H1 (cell line): ENCODE results near the gene TPT1. TPM values are rescaled to one million over a fixed set of nuclear protein-coding genes. Genes with fewer than 3 reads are reported as not detected.
A peak's percentile ranks its signal among the peaks of the same experiment; 100 is the strongest.

ENCODE experiments used
- CTCF ChIA-PET: fragments of 300-600 bp; sonication (Branson Sonifier 250); formaldehyde crosslinking; loops from one replicate; lab custom pipeline; 2021; ENCODE audit not compliant: partially characterized antibody; lab: Charles Lee
- POLR2A ChIA-PET: fragments of 300-600 bp; sonication (Branson Sonifier 250); formaldehyde crosslinking; loops from one replicate; lab custom pipeline; 2021; ENCODE audit warnings: inconsistent platforms; ENCODE audit not compliant: partially characterized antibody; lab: Charles Lee
- DNase-seq, 2 experiments: peaks; one replicate each; pipeline versions ENCODE4 v3.0.0 to v3.0.0-alpha.2; 2010 to 2022; ENCODE audit warnings: low spot score in 2 of 2, low read depth in 1 of 2, mixed read lengths in 1 of 2
- FAIRE-seq: peaks from 2 replicates; lab custom pipeline; 2011; peaks lifted over from hg19 to GRCh38; lab: Jason Lieb, UNC
- H2AFZ ChIP-seq: 2 replicates; pipeline ENCODE4 v1.8.1; 2012; ENCODE audit warnings: low read length, inconsistent platforms
- H2AK5ac ChIP-seq: 2 replicates; pipeline ENCODE4 v1.6.1; 2013; ENCODE audit warnings: low read depth, low read length
- H2BK120ac ChIP-seq: replicated peaks from 2 replicates; pipeline ENCODE3; 2013; ENCODE audit warnings: low read depth, low read length, inconsistent platforms
- H2BK12ac ChIP-seq: 2 replicates; pipeline ENCODE4 v1.6.1; 2013; ENCODE audit warnings: low read depth, low read length
- H2BK15ac ChIP-seq: 2 replicates; pipeline ENCODE4 v1.6.1; 2013; ENCODE audit warnings: low read length
- H2BK20ac ChIP-seq: 2 replicates; pipeline ENCODE4 v1.6.1; 2013; ENCODE audit warnings: low read length
- H2BK5ac ChIP-seq: 2 replicates; pipeline ENCODE4 v1.6.1; 2013; ENCODE audit warnings: low read depth, low read length
- H3K14ac ChIP-seq: 2 replicates; pipeline ENCODE4 v1.6.1; 2013; ENCODE audit warnings: inconsistent platforms; ENCODE audit not compliant: insufficient read length
- H3K18ac ChIP-seq: 2 replicates; pipeline ENCODE4 v1.6.1; 2013; ENCODE audit warnings: low read length; ENCODE audit errors: extremely low read depth
- H3K23ac ChIP-seq: 2 replicates; pipeline ENCODE4 v1.6.1; 2013; ENCODE audit warnings: inconsistent platforms; ENCODE audit not compliant: insufficient read length
- H3K23me2 ChIP-seq: 2 replicates; pipeline ENCODE4 v1.6.1; 2013; ENCODE audit warnings: low read depth, low read length
- H3K27ac ChIP-seq: 2 replicates; pipeline ENCODE4 v1.6.1; 2011; ENCODE audit warnings: low read depth, low read length, inconsistent platforms
- H3K27me3 ChIP-seq, 4 experiments: replicated peaks in 1 of 4; 1 replicate in 1 of 4; 2 replicates in 3 of 4; pipeline versions ENCODE4 v1.6.1 to v1.8.1; 2011 to 2013; ENCODE audit warnings: low read length in 3 of 4, mild to moderate bottlenecking in 3 of 4, inconsistent platforms in 2 of 4, mixed read lengths in 2 of 4, moderate library complexity in 1 of 4; ENCODE audit not compliant: control insufficient read depth in 3 of 4, insufficient read depth in 3 of 4; ENCODE audit errors: extremely low read depth in 1 of 4
- H3K36me3 ChIP-seq, 4 experiments: 2 replicates each; pipeline versions ENCODE4 v1.6.1 to v1.8.1; 2011 to 2013; ENCODE audit warnings: mild to moderate bottlenecking in 4 of 4, low read length in 3 of 4, moderate library complexity in 2 of 4, control low read depth in 1 of 4, inconsistent platforms in 1 of 4; ENCODE audit not compliant: insufficient read depth in 4 of 4, control insufficient read depth in 2 of 4
- H3K4ac ChIP-seq: replicated peaks from 2 replicates; pipeline ENCODE3; 2013; ENCODE audit warnings: low read length, low read depth, mixed read lengths, inconsistent platforms; ENCODE audit not compliant: insufficient read length
- H3K4me1 ChIP-seq, 4 experiments: replicated peaks in 1 of 4; 1 replicate in 1 of 4; 2 replicates in 3 of 4; pipeline versions ENCODE4 v1.6.1 to v1.8.1; 2011 to 2013; ENCODE audit warnings: low read length in 3 of 4, inconsistent platforms in 2 of 4, mixed read lengths in 1 of 4; ENCODE audit not compliant: insufficient read depth in 4 of 4, control insufficient read depth in 3 of 4
- H3K4me2 ChIP-seq, 2 experiments: 2 replicates each; pipeline versions ENCODE4 v1.6.1 to v1.8.1; 2011 to 2013; ENCODE audit warnings: low read depth in 2 of 2, low read length in 2 of 2, control low read depth in 1 of 2, inconsistent platforms in 1 of 2, mild to moderate bottlenecking in 1 of 2; ENCODE audit not compliant: insufficient read depth in 1 of 2
- H3K4me3 ChIP-seq, 4 experiments: fragments of 200-600, 300-600 bp in 1 of 4; sonication (generic), shearing (Covaris generic), sonication (Bioruptor Twin) in 1 of 4; 2 replicates each; pipeline versions ENCODE4 v1.5.1 to v1.8.1; 2011 to 2016; ENCODE audit warnings: low read length in 4 of 4, low read depth in 3 of 4, control low read depth in 2 of 4, inconsistent platforms in 2 of 4, mild to moderate bottlenecking in 2 of 4, mixed read lengths in 1 of 4, moderate library complexity in 1 of 4; ENCODE audit not compliant: insufficient read depth in 2 of 4; ENCODE audit errors: extremely low read depth in 1 of 4
- H3K56ac ChIP-seq: replicated peaks from 2 replicates; pipeline ENCODE3; 2013; ENCODE audit warnings: low read depth, mild to moderate bottlenecking, mixed read lengths, low read length, inconsistent platforms; ENCODE audit not compliant: insufficient read length
- H3K79me1 ChIP-seq: 2 replicates; pipeline ENCODE4 v1.6.1; 2013; ENCODE audit warnings: low read depth, low read length, control low read depth
- H3K79me2 ChIP-seq, 2 experiments: 2 replicates each; pipeline versions ENCODE4 v1.6.1 to v1.8.1; 2012 to 2013; ENCODE audit warnings: low read length in 2 of 2, mild to moderate bottlenecking in 2 of 2, inconsistent platforms in 1 of 2; ENCODE audit not compliant: insufficient read depth in 2 of 2, control insufficient read depth in 1 of 2
- H3K9ac ChIP-seq, 4 experiments: replicated peaks in 1 of 4; 1 replicate in 1 of 4; 2 replicates in 3 of 4; pipeline versions ENCODE4 v1.6.1 to v1.8.1; 2011 to 2013; ENCODE audit warnings: low read depth in 3 of 4, low read length in 3 of 4, control low read depth in 2 of 4, mild to moderate bottlenecking in 2 of 4, moderate library complexity in 2 of 4, inconsistent platforms in 1 of 4; ENCODE audit errors: extremely low read depth in 1 of 4
- H3K9me3 ChIP-seq, 2 experiments: 2 replicates each; pipeline versions ENCODE4 v1.6.1 to v1.8.1; 2012 to 2013; ENCODE audit warnings: mild to moderate bottlenecking in 2 of 2, moderate library complexity in 2 of 2, control low read depth in 1 of 2, inconsistent platforms in 1 of 2, low read depth in 1 of 2, low read length in 1 of 2, mixed read lengths in 1 of 2; ENCODE audit not compliant: insufficient read depth in 2 of 2
- H4K20me1 ChIP-seq, 2 experiments: replicated peaks in 1 of 2; 2 replicates each; pipeline versions ENCODE3 to v1.8.1; 2011 to 2013; ENCODE audit warnings: inconsistent platforms in 2 of 2, low read length in 2 of 2, mild to moderate bottlenecking in 1 of 2; ENCODE audit not compliant: insufficient read depth in 2 of 2, control insufficient read depth in 1 of 2
- H4K5ac ChIP-seq: 2 replicates; pipeline ENCODE4 v1.6.1; 2013; ENCODE audit warnings: low read length, low read depth, mixed read lengths, inconsistent platforms; ENCODE audit not compliant: insufficient read length
- H4K8ac ChIP-seq: 2 replicates; pipeline ENCODE4 v1.8.0; 2013; ENCODE audit warnings: mild to moderate bottlenecking, moderate library complexity, low read length, inconsistent platforms; ENCODE audit not compliant: insufficient read depth; ENCODE audit errors: extremely low read depth
- H4K91ac ChIP-seq: replicated peaks from 2 replicates; pipeline ENCODE3; 2013; ENCODE audit warnings: low read length, mixed read lengths, inconsistent platforms; ENCODE audit not compliant: insufficient read length
- CTCF ChIP-seq, 3 experiments: IDR thresholded peaks; 1 replicate in 2 of 3; 2 replicates in 1 of 3; pipeline versions ENCODE4 v1.5.1 to v1.6.1; 2011; ENCODE audit warnings: low read length in 3 of 3, mild to moderate bottlenecking in 3 of 3, inconsistent platforms in 2 of 3, low read depth in 1 of 3, moderate library complexity in 1 of 3; ENCODE audit not compliant: insufficient read depth in 1 of 3; ENCODE audit errors: control extremely low read depth in 1 of 3
- EGR1 ChIP-seq: IDR thresholded peaks from 2 replicates; pipeline ENCODE4 v1.6.1; 2011; ENCODE audit warnings: low read depth, low read length, borderline replicate concordance
- FOSL1 ChIP-seq: IDR thresholded peaks from 2 replicates; pipeline ENCODE4 v1.6.1; 2011; ENCODE audit warnings: mild to moderate bottlenecking, low read depth, low read length, moderate library complexity; ENCODE audit not compliant: insufficient read depth
- POLR2A ChIP-seq, 2 experiments: IDR thresholded peaks; 1 replicate in 1 of 2; 2 replicates in 1 of 2; pipeline ENCODE4 v1.6.1; 2011; ENCODE audit warnings: low read depth in 2 of 2, low read length in 2 of 2, mild to moderate bottlenecking in 2 of 2; ENCODE audit errors: control extremely low read depth in 1 of 2
- RAD21 ChIP-seq, 2 experiments: IDR thresholded peaks in 1 of 2; conservative IDR thresholded peaks in 1 of 2; 2 replicates each; pipeline ENCODE4 v1.6.1; 2011; ENCODE audit warnings: low read depth in 2 of 2, low read length in 2 of 2, improper control_type of control experiment in 1 of 2, inconsistent platforms in 1 of 2, mild to moderate bottlenecking in 1 of 2, moderate library complexity in 1 of 2
- WGBS, 2 experiments: shearing (Covaris generic) in 1 of 2; methylation state at CpG; one replicate each; pipeline versions ENCODE4 v1.1.6 to v1.1.7; 2013 to 2015; ENCODE audit warnings: low lambda C conversion rate in 2 of 2, mixed read lengths in 2 of 2, inconsistent platforms in 1 of 2, low coverage in 1 of 2, missing lambda C conversion rate in 1 of 2; ENCODE audit not compliant: insufficient replicate concordance in 2 of 2, insufficient coverage in 1 of 2, insufficient read length in 1 of 2; ENCODE audit errors: extremely low coverage in 1 of 2, missing lambda C conversion rate in 1 of 2; 5-methylcytosine and 5-hydroxymethylcytosine counted together
- polyA plus RNA-seq, 7 experiments: library from polyadenylated mRNA; depleted of rRNA in 3 of 7; stranded (reverse) in 5 of 7; unstranded in 2 of 7; fragments of >200 nt in 5 of 7; fragments of 200-250 nt in 2 of 7; gene quantifications; 1 replicate in 5 of 7; 2 replicates in 1 of 7; 4 replicates in 1 of 7; pipeline versions ENCODE4 v1.2.1 to v1.2.3, GENCODE V29; 2011 to 2013; ENCODE audit warnings: missing spikeins in 2 of 7, mixed read lengths in 2 of 7
- total RNA-seq: library from RNA; stranded (reverse); fragmentation: NEBNext Ultra II Directional; extraction: Animal tissue kit (Norgen Biotek cat#: 25700); gene quantifications from 2 replicates; pipeline ENCODE4 v1.2.1, GENCODE V29; 2021

TPT1 gene
- total and polyA plus RNA-seq, 2 of the 8 experiments (the other 6 are each of a cell fraction or from before 2014, with no cell fraction given) = 2,245 to 2,279 TPM

- TF ChIP-seq EGR1 (no peak), CTCF (IDR thresholded peaks at IDR 0.05; ENCODE audit: control extremely low read depth in 1 of 3, insufficient read depth in 1 of 3, low read depth in 1 of 3, low read length in 3 of 3) (peak; percentile 57 to 87 (median 79)), POLR2A (IDR thresholded peaks at IDR 0.05; ENCODE audit: control extremely low read depth in 1 of 2, low read depth in 2 of 2, low read length in 2 of 2) (no peak), FOSL1 (no peak), RAD21 (IDR thresholded peaks at IDR 0.05 in 1 of 2, conservative IDR thresholded peaks at IDR 0.05 in 1 of 2; ENCODE audit: low read depth in 2 of 2, low read length in 2 of 2) (peak; percentile 25 to 26; a peak in 2 of 4 replicates)
- no peak overlapping the region for H3K9ac ChIP-seq
- H3K23ac ChIP-seq = no peak overlapping the region
- no peaks in the 10 kb centered on the region for H3K23me2 ChIP-seq
- no peak overlapping the region for H3K27ac ChIP-seq
- no peak overlapping the region for H3K14ac ChIP-seq
- H3K79me1 ChIP-seq = no peaks in the 10 kb centered on the region
- H2BK15ac ChIP-seq = no peak overlapping the region
- peaks cover 0 to 5% (median 0%) of the 10 kb centered on the region in 4 experiments; a peak in 1 of 8 replicates for H3K36me3 ChIP-seq
- H2AK5ac ChIP-seq = no peak overlapping the region; the same call in 1 of the 2 replicates
- CTCF ChIA-PET = interaction anchor here (0.8 to 2.2 kb wide), 16 partner anchors 9 to 390 kb away, joined by 3 to 12 read pairs (median 4); partner anchors contain the start of gene TPT1
- H3K18ac ChIP-seq = no peak overlapping the region
- no peak overlapping the region for H3K4me3 ChIP-seq
- H4K91ac ChIP-seq = no peak overlapping the region
- no peak overlapping the region for H2BK12ac ChIP-seq
- H3K9me3 ChIP-seq = no peaks in the 10 kb centered on the region
- peak; percentile 39 to 81 for DNase-seq
- H3K27me3 ChIP-seq = no peaks in the 10 kb centered on the region
- H3K56ac ChIP-seq = no peak overlapping the region
- peak overlapping the region; percentile 47 for H2BK120ac ChIP-seq
- POLR2A ChIA-PET = interaction anchor here (0.7 to 15.0 kb wide), 7 partner anchors 11 to 316 kb away, joined by 3 to 138 read pairs (median 4); partner anchors contain the start of genes COG3 and TPT1
- no peak overlapping the region for H2BK20ac ChIP-seq
- FAIRE-seq = peak; percentile 55
- WGBS, 2 experiments = 75% methylated on average over 2 of the region's 2 CpGs; no CpG with 5 or more reads in 1 of the 2 experiments
- no peaks in the 10 kb centered on the region for H4K20me1 ChIP-seq
- H3K4ac ChIP-seq = no peak overlapping the region
- H3K79me2 ChIP-seq = no peaks in the 10 kb centered on the region; a peak in 1 of 4 replicates
- H3K4me2 ChIP-seq = no peak overlapping the region
- H3K4me1 ChIP-seq = peaks cover 0 to 9% (median under 1%) of the 10 kb centered on the region in 4 experiments; a peak in 2 of 7 replicates
- H4K5ac ChIP-seq = no peak overlapping the region
- no peak overlapping the region for H4K8ac ChIP-seq
- H2BK5ac ChIP-seq = 0 out of 2 replicates have a peak overlapping the region, but pooled peaks have one; percentile 78
- H2AFZ ChIP-seq = no peak overlapping the region
Observed at GRCh38 chr13:45362939-45363338, 22.0 kb upstream of the TPT1 start.
